Right cardiac atrium (tissue), 5 donors: ENCODE data around the gene CNTFR. TPM values are rescaled to one million over a fixed set of nuclear protein-coding genes. Genes with fewer than 3 reads are reported as not detected.

Source experiments
- ATAC-seq, 2 donors: fragments of 200-7000 bp; cut with Tn5 transposase; one replicate each; pipeline versions ENCODE4 v1.8.0 to v1.9.1; 2020; ENCODE audit warnings: moderate library complexity in 2 of 2, mild to moderate bottlenecking in 1 of 2
- DNase-seq, 3 donors: peaks; one replicate each; pipeline ENCODE4 v3.0.0-alpha.2; 2020
- H3K27ac ChIP-seq: one replicate; pipeline ENCODE4 v1.5.1; 2013; ENCODE audit warnings: mild to moderate bottlenecking, low read length, control low read depth, moderate library complexity
- H3K27me3 ChIP-seq: one replicate; pipeline ENCODE4 v1.6.1; 2013; ENCODE audit not compliant: control insufficient read depth, insufficient read depth
- H3K4me1 ChIP-seq: one replicate; pipeline ENCODE4 v1.6.1; 2013; ENCODE audit warnings: low read length; ENCODE audit not compliant: control insufficient read depth, insufficient read depth
- H3K4me3 ChIP-seq: one replicate; pipeline ENCODE4 v1.5.1; 2013; ENCODE audit warnings: low read length, control low read depth
- H3K9me3 ChIP-seq: one replicate; pipeline ENCODE4 v1.6.1; 2013; ENCODE audit warnings: low read length; ENCODE audit not compliant: control insufficient read depth
- WGBS: extraction: QIAGEN DNeasy Blood & Tissue Kit; methylation state at CpG from one replicate; pipeline ENCODE4 v1.1.7; 2013; 5-methylcytosine and 5-hydroxymethylcytosine counted together
- intact Hi-C, 4 donors: fragments of 100-400 bp; cut with DNase I; formaldehyde crosslinking; loops; one replicate each; pipeline versions ENCODE4 v1.11.0 to v1.14.0; 2022 to 2023
- polyA plus RNA-seq: library from polyadenylated mRNA; stranded (reverse); fragments of 200-250 nt; gene quantifications from one replicate; pipeline ENCODE4 v1.2.3, GENCODE V29; 2013
- total RNA-seq, 4 donors: library from RNA; stranded (reverse); fragmentation: NEBNext Ultra II Directional; extraction: Animal tissue kit (Norgen Biotek cat#: 25700); gene quantifications; one replicate each; pipeline ENCODE4 v1.2.1, GENCODE V29; 2021
- donor health status: healthy with polysubstance abuse.
- donor health status: DM: no; HTN: yes; CAD: no.
- donor health status: DM: no; HTN: no; CAD: no.
- donor health status: DM: no; HTN: yes; CAD: no; lungs with severe emphysema.
- donor health status: DM: yes; HTN: yes; CAD: no.

CNTFR gene
- total and polyA plus RNA-seq, 5 donors, result 14.9 to 66.4 (median 51.5) TPM

- H3K27ac ChIP-seq, result no peak overlapping the region
- no peak for ATAC-seq
- DNase-seq, result peak in 1 of 3 donors; percentile 32
- intact Hi-C loops, result no loop called here
- H3K27me3 ChIP-seq, result no peaks in the 10 kb centered on the region
- no peaks in the 10 kb centered on the region for H3K4me1 ChIP-seq
- H3K4me3 ChIP-seq, result no peak overlapping the region
- 87% methylated on average over 13 of the region's 13 CpGs for WGBS
- no peaks in the 10 kb centered on the region for H3K9me3 ChIP-seq
Measured at GRCh38 chr9:34552606-34552981, 36.9 kb downstream of the CNTFR start.

GRCh38 chr9:34551751-34552605 lies 37.5 kb downstream of the CNTFR start:
- no peak overlapping the region for H3K4me3 ChIP-seq
- no peaks in the 10 kb centered on the region for H3K9me3 ChIP-seq
- 90% methylated on average over 20 of the region's 20 CpGs for WGBS
- no peaks in the 10 kb centered on the region for H3K4me1 ChIP-seq
- DNase-seq (peak in 1 of 3 donors; percentile 55), ATAC-seq (no peak)
- H3K27ac ChIP-seq, result no peak overlapping the region
- intact Hi-C loops, result no loop called here
- H3K27me3 ChIP-seq, result no peaks in the 10 kb centered on the region

GRCh38 chr9:34550681-34551270 lies 38.7 kb downstream of the CNTFR start:
- WGBS, result 76% methylated on average over 5 of the region's 5 CpGs
- no peak overlapping the region for H3K27ac ChIP-seq
- no peak for DNase-seq
- no peaks in the 10 kb centered on the region for H3K9me3 ChIP-seq
- no peak overlapping the region for H3K4me3 ChIP-seq
- intact Hi-C loops, result no loop called here
- H3K27me3 ChIP-seq, result no peaks in the 10 kb centered on the region
- no peak for ATAC-seq
- H3K4me1 ChIP-seq, result no peaks in the 10 kb centered on the region

- Histone ChIP-seq H3K4me1 (no peaks in the 10 kb centered on the region), H3K27me3 (no peaks in the 10 kb centered on the region), H3K9me3 (no peaks in the 10 kb centered on the region), H3K27ac (no peak overlapping the region), H3K4me3 (no peak overlapping the region)
- DNase-seq, result no peak
- intact Hi-C loops, result no loop called here
- ATAC-seq, result no peak
- 83% methylated on average over 12 of the region's 12 CpGs for WGBS
Measured at GRCh38 chr9:34550016-34550680, 39.4 kb downstream of the CNTFR start.

- Histone ChIP-seq H3K27ac (no peak overlapping the region), H3K4me1 (no peaks in the 10 kb centered on the region), H3K27me3 (no peaks in the 10 kb centered on the region), H3K4me3 (no peak overlapping the region), H3K9me3 (no peaks in the 10 kb centered on the region)
- ATAC-seq (no peak), DNase-seq (no peak)
- intact Hi-C loops, result loop anchor here in 3 of 4 donors (2.0 to 10.0 kb wide), 6 partner anchors 41 to 217 kb away; no protein-coding TSS in a partner anchor
- WGBS, result 85% methylated on average over 5 of the region's 5 CpGs
Measured at GRCh38 chr9:34549407-34549732, 40.2 kb downstream of the CNTFR start.

GRCh38 chr9:34547960-34548611 lies 41.4 kb downstream of the CNTFR start:
- WGBS, result 10% methylated on average over 13 of the region's 13 CpGs
- Histone ChIP-seq H3K4me3 (no peak overlapping the region), H3K27ac (no peak overlapping the region), H3K27me3 (no peaks in the 10 kb centered on the region), H3K4me1 (no peaks in the 10 kb centered on the region), H3K9me3 (no peaks in the 10 kb centered on the region)
- intact Hi-C loops, result loop anchor here (1.0 to 10.0 kb wide), 7 partner anchors 43 to 216 kb away; no protein-coding TSS in a partner anchor
- DNase-seq (peak; percentile 82 to 95 (median 92)), ATAC-seq (peak; percentile 85 to 90)

GRCh38 chr9:34546834-34547827 lies 42.4 kb downstream of the CNTFR start:
- WGBS, result 56% methylated on average over 16 of the region's 16 CpGs
- peak; percentile 59 to 73 for ATAC-seq
- peak; percentile 75 to 88 (median 82) for DNase-seq
- H3K27me3 ChIP-seq, result no peaks in the 10 kb centered on the region
- H3K9me3 ChIP-seq, result no peaks in the 10 kb centered on the region
- intact Hi-C loops, result loop anchor here in 2 of 4 donors (2.0 to 10.0 kb wide), 5 partner anchors 44 to 215 kb away; no protein-coding TSS in a partner anchor
- no peak overlapping the region for H3K27ac ChIP-seq
- no peak overlapping the region for H3K4me3 ChIP-seq
- no peaks in the 10 kb centered on the region for H3K4me1 ChIP-seq

- intact Hi-C loops, result loop anchor here in 2 of 4 donors (2.0 to 10.0 kb wide), 5 partner anchors 44 to 214 kb away; no protein-coding TSS in a partner anchor
- no peak overlapping the region for H3K27ac ChIP-seq
- H3K4me3 ChIP-seq, result no peak overlapping the region
- 82% methylated on average over 7 of the region's 7 CpGs for whole genome bisulfite sequencing
- ATAC-seq, result no peak
- no peaks in the 10 kb centered on the region for H3K9me3 ChIP-seq
- no peaks in the 10 kb centered on the region for H3K27me3 ChIP-seq
- no peak for DNase-seq
- H3K4me1 ChIP-seq, result no peaks in the 10 kb centered on the region
Measured at GRCh38 chr9:34546102-34546833, 43.3 kb downstream of the CNTFR start.

- WGBS, result 86% methylated on average over 6 of the region's 6 CpGs
- ATAC-seq (no peak), DNase-seq (peak in 1 of 3 donors; percentile 40)
- Histone ChIP-seq H3K4me1 (no peaks in the 10 kb centered on the region), H3K9me3 (no peaks in the 10 kb centered on the region), H3K27ac (no peak overlapping the region), H3K27me3 (no peaks in the 10 kb centered on the region), H3K4me3 (no peak overlapping the region)
- intact Hi-C loops, result loop anchor here in 1 of 4 donors (5.0 to 10.0 kb wide), 4 partner anchors 43 to 213 kb away; no protein-coding TSS in a partner anchor
Measured at GRCh38 chr9:34545497-34545896, 44.0 kb downstream of the CNTFR start.
